NCI-H128 (cell line): Measurements from ENCODE around the gene IL6.
"Not testable (repeated sequence)": the region's sequence is repeated elsewhere in the genome, so short reads cannot be mapped to it uniquely, and the experiment has no call there.

Experiments
- DNase-seq: peaks from one replicate; lab custom pipeline; 2025; ENCODE audit not compliant: unreplicated experiment; lab: John Stamatoyannopoulos, UW

IL6 gene

GRCh38 chr7:22779730-22780323 lies 52.8 kb downstream of the IL6 start:
- not testable (repeated sequence) for DNase-seq

- DNase-seq: no peak
Observed at GRCh38 chr7:22781230-22781711, 54.3 kb downstream of the IL6 start.
